Ascending aorta (tissue), 2 donors: ENCODE results near the gene USF2. TPM values are rescaled to one million over a fixed set of nuclear protein-coding genes. Genes with fewer than 3 reads are reported as not detected.

Source experiments
- DNase-seq, 2 donors: peaks; one replicate each; pipeline ENCODE4 v3.0.0-alpha.2; 2019; ENCODE audit warnings: low spot score in 2 of 2
- H3K27ac ChIP-seq, 2 donors: fragments of 200-600 bp; sonication (generic); one replicate each; pipeline ENCODE4 v1.5.1; 2016 to 2017; ENCODE audit warnings: mild to moderate bottlenecking in 1 of 2
- H3K27me3 ChIP-seq: fragments of 200-600 bp; sonication (generic); one replicate; pipeline ENCODE4 v1.5.1; 2017
- H3K36me3 ChIP-seq, 2 donors: fragments of 200-600 bp; sonication (generic); one replicate each; pipeline ENCODE4 v1.5.1; 2016
- H3K4me1 ChIP-seq, 2 donors: fragments of 200-600 bp; sonication (generic); one replicate each; pipeline ENCODE4 v1.5.1; 2016 to 2017; ENCODE audit warnings: mild to moderate bottlenecking in 1 of 2
- H3K4me3 ChIP-seq, 2 donors: fragments of 200-600 bp; sonication (generic); one replicate each; pipeline ENCODE4 v1.5.1; 2016 to 2017; ENCODE audit warnings: mild to moderate bottlenecking in 1 of 2
- H3K9me3 ChIP-seq, 2 donors: fragments of 200-600 bp; sonication (generic); one replicate each; pipeline ENCODE4 v1.5.1; 2016
- intact Hi-C: fragments of 100-400 bp; cut with DNase I; formaldehyde crosslinking; loops from one replicate; pipeline ENCODE4 v1.15.1; 2023
- total RNA-seq: library from RNA; depleted of rRNA; stranded (reverse); fragments of >200 nt; gene quantifications from one replicate; pipeline ENCODE4 v1.1.0, GENCODE V29; 2016
- TF ChIP-seq, protein P1 (sequence below), 3 experiments: fragments of 200-600 bp in 2 of 3; fragments of 450-650 bp in 1 of 3; sonication (generic) in 2 of 3; IDR thresholded peaks; one replicate each; pipeline ENCODE4 v1.5.1; 2016 to 2019; ENCODE audit warnings: antibody characterized with exemption in 3 of 3, mild to moderate bottlenecking in 1 of 3, moderate library complexity in 1 of 3

USF2 gene
- total RNA-seq, 1 donor from 2014 or later = 116 TPM

DNA sequence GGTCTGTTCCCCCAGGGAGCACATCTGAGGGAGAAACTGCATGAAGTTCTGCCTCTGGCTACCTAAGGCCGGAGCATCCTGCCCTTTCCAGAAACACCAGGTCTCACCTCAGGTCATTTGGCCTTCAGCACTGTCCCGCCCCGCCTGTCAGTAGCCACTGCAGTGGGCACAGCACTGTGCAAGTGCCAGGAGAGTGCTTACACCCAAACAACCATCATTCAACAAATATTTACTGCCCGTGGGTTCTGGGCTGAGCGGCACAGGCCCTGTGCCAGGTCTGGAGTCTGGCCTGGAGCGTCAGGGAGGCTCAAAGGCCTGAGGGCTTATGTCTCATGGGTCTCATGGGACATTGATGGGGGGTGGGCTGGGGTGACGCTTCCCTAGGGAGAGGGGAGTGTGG is 2.8 kb downstream of the USF2 start:
- peaks cover 7 to 10% of the 10 kb centered on the region in 2 donors for H3K4me1 ChIP-seq
- no peaks in the 10 kb centered on the region for H3K9me3 ChIP-seq
- H3K4me3 ChIP-seq = no peak overlapping the region
- H3K27ac ChIP-seq = no peak overlapping the region
- no peak for DNase-seq
- intact Hi-C loops = no loop called here
- no peaks in the 10 kb centered on the region for H3K27me3 ChIP-seq
- TF ChIP-seq, protein P1, sequence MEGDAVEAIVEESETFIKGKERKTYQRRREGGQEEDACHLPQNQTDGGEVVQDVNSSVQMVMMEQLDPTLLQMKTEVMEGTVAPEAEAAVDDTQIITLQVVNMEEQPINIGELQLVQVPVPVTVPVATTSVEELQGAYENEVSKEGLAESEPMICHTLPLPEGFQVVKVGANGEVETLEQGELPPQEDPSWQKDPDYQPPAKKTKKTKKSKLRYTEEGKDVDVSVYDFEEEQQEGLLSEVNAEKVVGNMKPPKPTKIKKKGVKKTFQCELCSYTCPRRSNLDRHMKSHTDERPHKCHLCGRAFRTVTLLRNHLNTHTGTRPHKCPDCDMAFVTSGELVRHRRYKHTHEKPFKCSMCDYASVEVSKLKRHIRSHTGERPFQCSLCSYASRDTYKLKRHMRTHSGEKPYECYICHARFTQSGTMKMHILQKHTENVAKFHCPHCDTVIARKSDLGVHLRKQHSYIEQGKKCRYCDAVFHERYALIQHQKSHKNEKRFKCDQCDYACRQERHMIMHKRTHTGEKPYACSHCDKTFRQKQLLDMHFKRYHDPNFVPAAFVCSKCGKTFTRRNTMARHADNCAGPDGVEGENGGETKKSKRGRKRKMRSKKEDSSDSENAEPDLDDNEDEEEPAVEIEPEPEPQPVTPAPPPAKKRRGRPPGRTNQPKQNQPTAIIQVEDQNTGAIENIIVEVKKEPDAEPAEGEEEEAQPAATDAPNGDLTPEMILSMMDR (IDR thresholded peaks at IDR 0.05) = no peak
- H3K36me3 ChIP-seq = peaks cover 51 to 58% of the 10 kb centered on the region in 2 donors

GRCh38 chr19:35272122-35272719 is 3.5 kb downstream of the USF2 start:
- H3K4me1 ChIP-seq = peaks cover 6 to 7% of the 10 kb centered on the region in 2 donors
- no peak overlapping the region for H3K4me3 ChIP-seq
- no peaks in the 10 kb centered on the region for H3K9me3 ChIP-seq
- intact Hi-C loops = no loop called here
- H3K27ac ChIP-seq = no peak overlapping the region
- TF ChIP-seq, protein P1 (IDR thresholded peaks at IDR 0.05) = no peak
- H3K36me3 ChIP-seq = peaks cover 58 to 65% of the 10 kb centered on the region in 2 donors
- H3K27me3 ChIP-seq = no peaks in the 10 kb centered on the region
- DNase-seq = no peak

- DNase-seq = no peak
- intact Hi-C loops = no loop called here
- Histone ChIP-seq H3K4me1 (peaks cover 6 to 7% of the 10 kb centered on the region in 2 donors), H3K27me3 (no peaks in the 10 kb centered on the region), H3K27ac (no peak overlapping the region), H3K9me3 (no peaks in the 10 kb centered on the region), H3K36me3 (peaks cover 62 to 72% of the 10 kb centered on the region in 2 donors), H3K4me3 (no peak overlapping the region)
- TF ChIP-seq, protein P1 (IDR thresholded peaks at IDR 0.05) = no peak
Measured at GRCh38 chr19:35272954-35273649, 4.3 kb downstream of the USF2 start.

DNA sequence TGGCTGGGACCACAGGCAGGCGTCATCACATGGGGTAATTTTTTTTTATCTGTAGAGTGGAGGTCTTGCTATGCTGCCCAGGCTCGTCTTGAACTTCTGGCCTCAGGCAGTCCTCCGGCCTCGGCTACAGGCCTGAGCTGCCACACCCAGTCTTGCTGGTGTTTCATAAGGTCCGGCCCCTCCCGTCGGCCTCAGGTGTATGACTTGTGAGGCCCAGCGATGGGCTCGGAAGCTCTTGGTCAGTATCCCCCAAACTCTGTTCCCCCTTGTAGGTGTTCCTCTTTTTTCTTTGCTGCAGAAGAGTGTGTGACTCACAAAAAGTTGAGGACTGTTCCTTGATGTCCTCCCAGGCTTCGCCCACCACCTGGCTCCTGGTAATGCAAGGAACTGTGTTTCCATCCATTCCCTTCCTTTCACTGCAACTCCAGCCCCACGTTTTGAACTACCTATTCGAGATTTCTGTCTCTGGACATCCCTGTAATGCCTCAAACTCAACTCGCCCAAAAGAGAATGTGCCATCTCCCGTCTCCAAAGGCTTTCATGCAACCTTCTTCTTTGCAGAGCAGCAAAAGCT is 5.0 kb downstream of the USF2 start:
- Histone ChIP-seq H3K27me3 (no peaks in the 10 kb centered on the region), H3K36me3 (peaks cover 67 to 79% of the 10 kb centered on the region in 2 donors), H3K4me3 (no peak overlapping the region), H3K9me3 (no peaks in the 10 kb centered on the region), H3K4me1 (peaks cover 6 to 7% of the 10 kb centered on the region in 2 donors), H3K27ac (no peak overlapping the region)
- TF ChIP-seq, protein P1 (IDR thresholded peaks at IDR 0.05) = no peak
- no peak for DNase-seq
- intact Hi-C loops = no loop called here

DNA sequence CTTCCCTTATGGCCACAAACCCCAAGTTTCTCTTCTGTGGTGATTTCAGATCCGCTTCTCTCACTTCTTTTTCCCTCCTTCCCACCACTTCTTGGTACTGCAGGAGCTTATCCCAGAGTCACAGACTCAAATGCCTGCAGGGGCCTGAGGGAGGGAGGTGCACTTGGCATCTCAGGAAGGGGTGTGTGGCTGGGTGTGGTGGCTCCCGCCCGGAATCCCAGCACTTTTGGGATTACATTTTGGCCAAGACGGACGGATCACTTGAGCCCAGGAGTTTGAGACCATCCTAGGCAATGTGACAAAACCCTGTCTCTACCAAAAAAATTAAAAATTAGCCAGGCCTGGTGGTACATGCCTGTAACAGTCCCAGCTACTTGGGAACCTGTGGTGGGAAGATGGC is 5.6 kb downstream of the USF2 start:
- H3K36me3 ChIP-seq = peaks cover 72 to 84% of the 10 kb centered on the region in 2 donors
- H3K27ac ChIP-seq = no peak overlapping the region
- no peak overlapping the region for H3K4me3 ChIP-seq
- no peaks in the 10 kb centered on the region for H3K9me3 ChIP-seq
- H3K27me3 ChIP-seq = no peaks in the 10 kb centered on the region
- DNase-seq = no peak
- TF ChIP-seq, protein P1 (IDR thresholded peaks at IDR 0.05) = no peak
- intact Hi-C loops = no loop called here
- H3K4me1 ChIP-seq = peaks cover 6 to 7% of the 10 kb centered on the region in 2 donors
